Measurements from ENCODE around the gene NFYB.

Gene NFYB

GRCh38 chr12:104137902-104138796 is at the start of gene NFYB:
TSS of gene NFYB (minus strand) at chr12:104138210. CDS start at chr12:104135453, 2,757 bp downstream.
- no peak for TF ChIP-seq CTCF (IDR thresholded peaks at IDR 0.05; ENCODE audit: control insufficient read depth, extremely low read depth, insufficient read depth)
- peak; percentile 95 for DNase-seq (ENCODE audit: low read depth)
- H3K4me3 ChIP-seq (ENCODE audit: low read depth, low read length) = peak within 1 kb of the TSS; percentile 66

- peak; percentile 2 for DNase-seq (ENCODE audit: low read depth)
- H3K4me3 ChIP-seq (ENCODE audit: low read depth, low read length) = no peak overlapping the region
- no peak for TF ChIP-seq CTCF (IDR thresholded peaks at IDR 0.05; ENCODE audit: control insufficient read depth, extremely low read depth, insufficient read depth)
These were observed 49.6 kb upstream of the NFYB start for GRCh38 chr12:104187446-104188155.

GRCh38 chr12:104183443-104183842 is 45.4 kb upstream of the NFYB start:
- H3K4me3 ChIP-seq (ENCODE audit: low read depth, low read length) = no peak overlapping the region
- no peak for DNase-seq (ENCODE audit: low read depth)
- no peak for TF ChIP-seq CTCF (IDR thresholded peaks at IDR 0.05; ENCODE audit: control insufficient read depth, extremely low read depth, insufficient read depth)

GRCh38 chr12:104182621-104183378 is 44.8 kb upstream of the NFYB start:
- no peak overlapping the region for H3K4me3 ChIP-seq (ENCODE audit: low read depth, low read length)
- TF ChIP-seq CTCF (IDR thresholded peaks at IDR 0.05; ENCODE audit: control insufficient read depth, extremely low read depth, insufficient read depth) = no peak

GRCh38 chr12:104182144-104182543 is 44.1 kb upstream of the NFYB start:
- DNase-seq (ENCODE audit: low read depth) = no peak
- no peak for TF ChIP-seq CTCF (IDR thresholded peaks at IDR 0.05; ENCODE audit: control insufficient read depth, extremely low read depth, insufficient read depth)
- no peak overlapping the region for H3K4me3 ChIP-seq (ENCODE audit: low read depth, low read length)

More at GRCh38 chr12:104182621-104183378, 44.8 kb upstream of the NFYB start:
- DNase-seq (ENCODE audit: low read depth) = no peak

- no peak for DNase-seq (ENCODE audit: low read depth)
- no peak for TF ChIP-seq CTCF (IDR thresholded peaks at IDR 0.05; ENCODE audit: control insufficient read depth, extremely low read depth, insufficient read depth)
These were observed 43.3 kb upstream of the NFYB start for GRCh38 chr12:104181313-104181712.

More at GRCh38 chr12:104181313-104181712, 43.3 kb upstream of the NFYB start:
- no peak overlapping the region for H3K4me3 ChIP-seq (ENCODE audit: low read depth, low read length)

Data from LNCaP clone FGC (cell line).